Esophagus squamous epithelium (tissue), 4 donors: Measurements from ENCODE around the gene CAMTA1.

Experiments
- CTCF ChIP-seq, 6 experiments: fragments of 450-650 bp in 4 of 6; fragments of 200-600 bp in 2 of 6; sonication (generic) in 2 of 6; IDR thresholded peaks; one replicate each; pipeline ENCODE4 v1.5.1; 2016 to 2019; ENCODE audit warnings: antibody characterized with exemption in 6 of 6, mild to moderate bottlenecking in 4 of 6, moderate library complexity in 4 of 6
- POLR2A ChIP-seq, 4 donors: fragments of 450-650 bp; IDR thresholded peaks; one replicate each; pipeline ENCODE4 v1.6.1; 2017; ENCODE audit warnings: antibody characterized with exemption in 4 of 4, mild to moderate bottlenecking in 4 of 4, moderate library complexity in 3 of 4

DNA sequence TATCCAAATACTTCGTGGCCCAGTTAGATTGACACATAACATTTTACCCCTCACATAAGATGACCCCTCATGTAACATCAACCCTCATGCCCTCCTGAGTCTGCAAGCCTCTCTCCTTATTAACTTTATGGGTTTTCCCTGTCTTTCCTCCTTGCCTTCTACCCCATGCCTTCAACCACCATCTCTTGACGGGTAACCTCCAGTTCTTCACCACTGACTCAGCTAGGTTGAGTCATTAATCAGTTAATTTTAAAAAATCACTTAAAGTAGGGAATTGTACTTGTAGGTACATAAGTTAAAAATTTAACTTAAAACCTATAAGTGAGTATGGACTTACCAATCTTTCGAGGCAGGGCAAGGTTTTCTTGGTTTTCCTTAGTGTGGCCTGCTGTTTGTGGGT is 330.7 kb downstream of the CAMTA1 start:
- no peak for TF ChIP-seq CTCF (IDR thresholded peaks at IDR 0.05)
- TF ChIP-seq POLR2A (IDR thresholded peaks at IDR 0.05): no peak
